CD4-positive, alpha-beta T cell treated with Interleukin-4 for 1 hour (primary cell): Measurements from ENCODE around the gene LRP10.

Experiments used
- DNase-seq, 2 donors: peaks; one replicate each; pipeline ENCODE4 v3.0.0-alpha.2; 2020 to 2022

Gene LRP10

DNA sequence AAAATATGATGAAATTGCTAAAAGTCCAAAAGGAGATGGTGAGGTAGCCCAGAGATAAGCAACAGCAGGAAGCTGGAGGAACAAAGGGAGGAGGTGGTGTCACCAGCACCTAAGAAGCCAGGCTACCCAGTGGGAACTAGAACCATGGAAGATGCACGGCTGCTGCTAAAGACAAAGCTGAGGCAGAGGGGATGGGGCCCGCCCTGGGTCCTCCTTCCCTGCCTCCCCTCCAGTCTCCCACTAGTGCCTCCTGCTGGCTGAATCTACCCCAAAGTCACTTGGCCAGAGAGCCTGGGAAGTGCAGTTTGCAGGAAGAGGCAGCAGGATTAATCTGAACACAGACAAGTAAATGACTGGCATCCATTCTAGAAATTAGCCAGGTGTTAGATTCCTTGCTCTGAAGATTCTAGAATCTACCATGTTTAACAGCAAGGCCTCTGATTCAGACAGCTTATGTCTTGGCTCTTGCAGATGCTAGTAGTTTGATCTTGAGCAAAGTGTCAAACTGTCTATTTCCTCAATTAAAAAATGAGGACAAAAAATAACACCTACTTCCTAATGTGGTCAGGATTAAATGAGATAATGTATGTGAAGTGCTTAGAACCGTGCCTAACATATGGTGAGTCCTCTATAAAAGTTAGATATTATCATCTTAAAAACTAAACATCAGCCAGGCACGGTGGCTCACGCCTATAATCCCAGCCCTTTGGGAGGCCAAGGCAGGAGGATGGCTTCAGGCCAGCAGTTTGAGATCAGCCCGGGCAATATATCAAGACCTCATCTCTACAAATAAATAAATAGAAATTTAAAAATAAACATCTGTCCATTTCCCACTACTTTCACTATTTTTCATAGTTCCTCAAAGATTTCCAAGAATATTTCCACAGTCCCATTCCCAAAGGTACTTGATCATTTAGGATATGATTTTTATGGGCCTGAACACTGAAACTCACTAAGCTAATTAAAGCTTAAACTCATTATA, 5.8 kb upstream of the LRP10 start:
- DNase-seq = no peak

DNA sequence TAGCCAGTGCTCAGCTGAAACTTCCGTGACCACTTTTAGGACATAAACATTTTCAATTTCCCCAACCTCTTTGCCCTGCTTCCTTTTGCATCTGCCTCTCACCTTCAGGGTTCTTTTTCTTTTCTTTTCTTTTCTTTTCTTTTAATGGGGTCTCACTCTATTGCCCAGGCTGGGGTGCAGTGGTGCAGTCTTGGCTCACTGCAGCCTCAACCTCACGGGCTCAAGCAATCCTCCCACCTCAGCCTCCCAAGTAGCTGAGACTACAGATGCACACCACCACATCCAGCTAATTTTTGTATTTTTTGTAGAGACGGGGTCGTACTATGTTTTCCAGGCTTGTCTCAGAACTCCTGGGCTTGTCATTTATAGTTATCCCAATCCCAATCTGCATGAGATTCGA, 4.7 kb upstream of the LRP10 start:
- no peak for DNase-seq

DNA sequence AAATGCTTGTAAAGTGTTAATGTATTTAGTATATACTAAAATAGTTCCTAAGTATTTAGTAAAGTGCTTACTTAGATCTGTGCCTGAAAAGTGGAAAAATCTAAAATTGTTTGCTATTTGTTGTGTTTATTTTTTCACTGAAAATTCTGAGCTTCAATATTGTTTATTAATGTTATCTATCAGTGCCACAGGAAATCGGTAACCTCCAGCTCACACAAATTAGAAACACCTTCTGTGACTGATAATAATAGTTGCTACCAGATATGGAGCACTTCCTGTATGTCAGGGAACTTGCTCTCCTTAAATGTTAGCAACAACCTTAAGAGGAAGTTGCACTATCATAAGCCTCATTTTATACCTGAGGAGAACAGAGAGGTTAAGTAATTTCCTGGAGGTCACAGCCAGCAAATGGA, 723 bp upstream of the LRP10 start:
- peak in 1 of 2 donors; percentile 89 for DNase-seq

DNA sequence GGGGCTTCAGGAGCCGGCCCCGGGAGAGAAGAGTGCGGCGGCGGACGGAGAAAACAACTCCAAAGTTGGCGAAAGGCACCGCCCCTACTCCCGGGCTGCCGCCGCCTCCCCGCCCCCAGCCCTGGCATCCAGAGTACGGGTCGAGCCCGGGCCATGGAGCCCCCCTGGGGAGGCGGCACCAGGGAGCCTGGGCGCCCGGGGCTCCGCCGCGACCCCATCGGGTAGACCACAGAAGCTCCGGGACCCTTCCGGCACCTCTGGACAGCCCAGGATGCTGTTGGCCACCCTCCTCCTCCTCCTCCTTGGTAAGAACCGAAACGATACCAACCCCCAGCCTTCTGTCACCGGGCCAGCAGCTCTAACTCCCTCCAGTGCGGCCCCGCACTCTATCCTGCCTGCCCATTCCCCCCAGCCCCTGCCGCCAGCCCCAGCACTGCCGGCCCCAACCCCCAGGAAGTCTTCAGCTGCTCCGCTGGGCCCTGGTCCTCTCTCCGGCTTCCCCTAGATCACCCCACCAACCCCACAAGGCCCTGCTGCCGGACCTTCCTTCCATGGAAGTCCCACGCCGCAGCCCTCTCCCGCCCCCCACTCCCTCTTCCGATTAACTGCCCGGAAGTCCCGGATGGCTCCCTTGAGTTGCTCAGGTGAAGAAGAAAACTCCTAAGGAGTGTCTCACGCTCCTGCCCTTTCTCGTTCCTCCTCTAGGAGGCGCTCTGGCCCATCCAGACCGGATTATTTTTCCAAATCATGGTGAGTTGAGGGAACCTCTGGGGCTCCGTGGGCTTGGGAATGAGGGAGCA, 693 bp downstream of the LRP10 start:
- peak; percentile 73 to 80 for DNase-seq

DNA sequence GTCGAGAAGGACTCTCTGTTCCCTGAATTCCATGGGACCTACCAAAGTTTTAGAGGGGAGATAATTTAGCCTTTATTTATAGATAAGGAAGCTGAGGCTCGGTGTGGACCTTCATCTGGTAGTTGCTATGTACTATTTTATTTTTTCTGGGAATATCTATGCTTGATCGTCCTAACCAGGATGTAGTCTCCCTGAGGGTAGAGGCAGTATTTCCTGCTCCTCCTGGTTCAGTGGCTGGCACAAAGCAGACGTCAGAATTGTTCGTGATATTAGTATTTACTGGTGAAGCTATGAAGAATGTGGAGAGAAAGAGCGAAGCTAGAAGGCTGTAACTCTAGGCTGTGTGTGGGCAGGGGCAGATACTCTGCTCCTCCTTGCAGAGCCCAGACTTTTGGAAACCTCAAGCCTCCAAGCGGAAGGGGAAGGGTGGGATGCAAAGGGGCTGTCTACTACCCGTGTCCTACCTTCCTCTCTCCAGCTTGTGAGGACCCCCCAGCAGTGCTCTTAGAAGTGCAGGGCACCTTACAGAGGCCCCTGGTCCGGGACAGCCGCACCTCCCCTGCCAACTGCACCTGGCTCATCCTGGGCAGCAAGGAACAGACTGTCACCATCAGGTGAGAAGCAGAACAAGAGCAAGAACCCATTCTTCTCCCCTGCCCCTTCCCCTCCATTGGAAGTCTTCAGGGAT, 1.4 kb downstream of the LRP10 start:
- DNase-seq = no peak

DNA sequence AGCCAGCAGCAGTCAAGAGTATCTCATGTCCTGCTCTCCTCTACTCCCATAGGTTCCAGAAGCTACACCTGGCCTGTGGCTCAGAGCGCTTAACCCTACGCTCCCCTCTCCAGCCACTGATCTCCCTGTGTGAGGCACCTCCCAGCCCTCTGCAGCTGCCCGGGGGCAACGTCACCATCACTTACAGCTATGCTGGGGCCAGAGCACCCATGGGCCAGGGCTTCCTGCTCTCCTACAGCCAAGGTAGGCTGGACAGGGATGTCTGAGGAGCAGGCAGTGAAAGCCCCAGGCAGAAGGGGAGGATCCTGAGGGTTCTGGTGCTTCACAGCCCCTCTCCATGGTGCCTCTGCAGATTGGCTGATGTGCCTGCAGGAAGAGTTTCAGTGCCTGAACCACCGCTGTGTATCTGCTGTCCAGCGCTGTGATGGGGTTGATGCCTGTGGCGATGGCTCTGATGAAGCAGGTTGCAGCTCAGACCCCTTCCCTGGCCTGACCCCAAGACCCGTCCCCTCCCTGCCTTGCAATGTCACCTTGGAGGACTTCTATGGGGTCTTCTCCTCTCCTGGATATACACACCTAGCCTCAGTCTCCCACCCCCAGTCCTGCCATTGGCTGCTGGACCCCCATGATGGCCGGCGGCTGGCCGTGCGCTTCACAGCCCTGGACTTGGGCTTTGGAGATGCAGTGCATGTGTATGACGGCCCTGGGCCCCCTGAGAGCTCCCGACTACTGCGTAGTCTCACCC, 3.6 kb downstream of the LRP10 start:
- DNase-seq = no peak

DNA sequence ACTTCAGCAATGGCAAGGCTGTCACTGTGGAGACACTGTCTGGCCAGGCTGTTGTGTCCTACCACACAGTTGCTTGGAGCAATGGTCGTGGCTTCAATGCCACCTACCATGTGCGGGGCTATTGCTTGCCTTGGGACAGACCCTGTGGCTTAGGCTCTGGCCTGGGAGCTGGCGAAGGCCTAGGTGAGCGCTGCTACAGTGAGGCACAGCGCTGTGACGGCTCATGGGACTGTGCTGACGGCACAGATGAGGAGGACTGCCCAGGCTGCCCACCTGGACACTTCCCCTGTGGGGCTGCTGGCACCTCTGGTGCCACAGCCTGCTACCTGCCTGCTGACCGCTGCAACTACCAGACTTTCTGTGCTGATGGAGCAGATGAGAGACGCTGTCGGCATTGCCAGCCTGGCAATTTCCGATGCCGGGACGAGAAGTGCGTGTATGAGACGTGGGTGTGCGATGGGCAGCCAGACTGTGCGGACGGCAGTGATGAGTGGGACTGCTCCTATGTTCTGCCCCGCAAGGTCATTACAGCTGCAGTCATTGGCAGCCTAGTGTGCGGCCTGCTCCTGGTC, 4.3 kb downstream of the LRP10 start:
- no peak for DNase-seq

DNA sequence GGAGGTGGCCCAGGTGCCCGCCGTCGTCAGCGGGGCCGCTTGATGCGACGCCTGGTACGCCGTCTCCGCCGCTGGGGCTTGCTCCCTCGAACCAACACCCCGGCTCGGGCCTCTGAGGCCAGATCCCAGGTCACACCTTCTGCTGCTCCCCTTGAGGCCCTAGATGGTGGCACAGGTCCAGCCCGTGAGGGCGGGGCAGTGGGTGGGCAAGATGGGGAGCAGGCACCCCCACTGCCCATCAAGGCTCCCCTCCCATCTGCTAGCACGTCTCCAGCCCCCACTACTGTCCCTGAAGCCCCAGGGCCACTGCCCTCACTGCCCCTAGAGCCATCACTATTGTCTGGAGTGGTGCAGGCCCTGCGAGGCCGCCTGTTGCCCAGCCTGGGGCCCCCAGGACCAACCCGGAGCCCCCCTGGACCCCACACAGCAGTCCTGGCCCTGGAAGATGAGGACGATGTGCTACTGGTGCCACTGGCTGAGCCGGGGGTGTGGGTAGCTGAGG, 5.5 kb downstream of the LRP10 start:
- no peak for DNase-seq

DNA sequence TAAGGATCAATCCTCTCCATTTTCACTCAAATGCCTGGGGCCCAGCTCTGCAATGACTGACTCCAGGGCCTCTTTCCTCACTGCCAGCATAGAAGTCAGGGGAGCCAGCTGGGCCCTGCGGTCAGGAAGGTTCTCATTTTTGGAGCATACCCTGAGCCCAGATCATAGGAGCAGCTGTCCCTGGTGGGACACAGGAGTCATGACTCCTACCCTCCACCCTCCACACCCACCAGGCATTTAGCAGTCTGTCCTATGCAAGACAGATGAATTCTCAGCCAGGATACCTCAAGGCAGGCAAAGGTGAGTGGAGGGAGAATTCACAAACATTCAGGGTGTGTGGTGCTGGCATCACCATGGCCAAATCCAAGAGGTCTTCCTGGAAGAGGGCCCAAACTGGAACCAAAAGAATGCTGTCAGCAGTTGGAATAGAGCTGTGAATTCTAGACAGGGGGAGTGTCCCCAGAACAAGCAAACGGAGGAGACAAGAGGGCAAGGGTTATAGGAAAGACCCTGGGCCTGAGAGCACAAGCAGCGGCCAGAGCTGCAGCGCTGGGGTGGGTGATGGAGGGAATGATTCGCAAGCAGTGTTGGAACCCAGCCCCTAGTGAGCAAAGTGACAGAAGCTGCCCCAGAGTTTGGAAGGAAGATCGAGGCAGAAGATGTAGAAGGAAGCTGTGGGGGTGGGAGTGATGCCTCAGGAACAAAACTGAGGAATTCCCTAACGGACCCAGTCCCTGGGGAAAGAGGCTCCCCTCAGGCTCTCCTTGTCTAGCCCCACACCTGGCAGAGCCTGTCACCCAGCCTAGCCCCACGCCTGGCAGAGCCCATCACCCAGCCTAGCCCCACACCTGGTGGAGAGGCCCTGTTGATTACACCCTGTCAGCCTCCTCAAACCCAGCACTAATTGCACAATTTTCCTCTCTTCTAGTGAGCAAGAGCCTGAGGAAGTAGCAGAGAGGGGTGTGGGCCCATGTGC, 7.0 kb downstream of the LRP10 start:
- no peak for DNase-seq

DNA sequence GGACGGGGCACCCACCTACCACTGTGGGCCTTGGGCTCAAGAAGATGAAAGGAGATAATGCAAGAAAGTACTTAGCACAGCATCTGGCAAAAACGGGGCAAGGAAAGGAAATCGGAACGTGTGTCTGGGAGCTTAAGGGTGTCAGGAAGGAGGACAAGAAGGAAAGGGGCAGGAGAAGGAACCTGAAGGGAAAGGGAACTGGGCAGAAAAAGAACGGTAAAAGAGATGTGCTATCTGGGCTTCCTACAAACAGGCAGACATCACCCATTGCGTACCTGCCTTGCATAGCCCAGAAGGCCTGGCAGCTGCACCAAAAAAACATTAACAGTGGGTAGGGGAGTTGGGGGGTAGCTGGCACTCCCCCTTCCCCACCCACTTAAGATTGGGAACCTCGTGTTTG, 10.5 kb downstream of the LRP10 start:
- DNase-seq = no peak

DNA sequence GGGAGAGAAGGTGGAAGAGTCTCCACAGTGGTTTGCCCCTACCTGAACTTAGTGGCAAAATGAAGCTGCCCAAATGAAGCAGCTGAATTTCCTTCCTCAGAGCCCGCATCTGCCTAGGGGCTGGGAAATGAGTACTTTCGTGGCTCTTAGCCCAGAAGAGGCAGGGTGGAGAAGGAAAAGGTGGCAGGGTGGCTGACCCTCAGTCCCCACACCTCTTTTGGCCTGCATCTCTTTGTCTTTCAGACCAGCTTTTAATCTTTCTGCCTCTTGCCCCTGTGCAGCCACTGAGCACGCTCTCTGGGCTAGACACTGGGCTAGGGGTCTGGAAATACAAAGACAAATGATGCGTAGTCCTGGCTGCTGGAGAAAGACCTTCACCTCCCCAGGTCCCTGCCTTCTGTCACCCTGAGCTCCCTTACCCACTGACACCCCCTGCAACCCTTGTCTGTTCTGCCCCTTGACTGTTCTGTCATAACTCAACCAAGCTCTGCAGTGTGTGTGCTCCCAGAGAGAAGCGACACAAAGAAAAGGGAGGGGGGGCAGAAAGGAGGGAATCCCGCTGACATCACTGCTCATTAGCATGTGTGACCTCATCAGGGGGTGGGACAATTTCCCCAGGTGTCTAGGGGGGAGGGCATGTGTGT, 11.1 kb downstream of the LRP10 start:
- DNase-seq = peak; percentile 62

DNA sequence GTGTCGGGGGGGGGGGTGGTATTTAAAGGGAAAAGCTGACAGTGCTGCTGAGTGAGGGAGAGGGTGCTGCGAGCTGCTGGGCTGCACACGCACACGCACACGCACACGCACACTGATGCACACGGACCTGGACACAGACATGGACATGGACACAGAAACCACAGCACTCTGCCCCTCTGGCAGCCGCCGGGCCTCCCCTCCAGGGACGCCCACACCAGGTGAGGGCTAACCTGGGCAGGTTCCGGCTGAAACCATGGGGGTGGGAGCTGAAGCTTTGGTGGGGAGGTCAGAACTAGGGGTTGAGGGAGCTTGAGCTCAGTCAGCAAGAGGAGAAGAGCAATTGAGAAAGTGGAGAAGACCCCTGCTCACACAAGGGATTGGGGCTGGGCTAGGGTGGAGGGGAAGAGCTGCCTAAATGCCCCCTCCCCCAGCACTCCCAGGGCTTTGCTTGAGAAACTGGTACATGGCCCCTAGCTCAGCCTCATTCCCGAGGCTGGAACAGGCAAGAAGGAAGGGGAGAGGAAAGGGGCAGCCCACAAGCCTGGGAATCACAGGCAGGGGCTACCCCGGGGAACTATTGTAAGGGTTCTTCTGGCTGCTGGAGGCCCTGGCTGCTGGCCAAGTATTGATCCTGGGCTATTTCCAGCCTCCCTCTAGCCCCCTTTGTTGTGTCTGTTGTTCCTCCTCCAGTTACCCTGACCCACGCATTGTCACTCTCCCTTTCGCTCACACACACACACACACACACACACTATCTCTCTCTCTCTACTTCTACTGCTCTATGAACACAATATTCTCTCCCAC, 11.8 kb downstream of the LRP10 start, which contains the start of gene REM2:
Gene REM2, plus strand, starts transcription at position 50 of the 804 bp plus-strand sequence. Its CDS starts 66 bp downstream, at position 116.
- no peak for DNase-seq

DNA sequence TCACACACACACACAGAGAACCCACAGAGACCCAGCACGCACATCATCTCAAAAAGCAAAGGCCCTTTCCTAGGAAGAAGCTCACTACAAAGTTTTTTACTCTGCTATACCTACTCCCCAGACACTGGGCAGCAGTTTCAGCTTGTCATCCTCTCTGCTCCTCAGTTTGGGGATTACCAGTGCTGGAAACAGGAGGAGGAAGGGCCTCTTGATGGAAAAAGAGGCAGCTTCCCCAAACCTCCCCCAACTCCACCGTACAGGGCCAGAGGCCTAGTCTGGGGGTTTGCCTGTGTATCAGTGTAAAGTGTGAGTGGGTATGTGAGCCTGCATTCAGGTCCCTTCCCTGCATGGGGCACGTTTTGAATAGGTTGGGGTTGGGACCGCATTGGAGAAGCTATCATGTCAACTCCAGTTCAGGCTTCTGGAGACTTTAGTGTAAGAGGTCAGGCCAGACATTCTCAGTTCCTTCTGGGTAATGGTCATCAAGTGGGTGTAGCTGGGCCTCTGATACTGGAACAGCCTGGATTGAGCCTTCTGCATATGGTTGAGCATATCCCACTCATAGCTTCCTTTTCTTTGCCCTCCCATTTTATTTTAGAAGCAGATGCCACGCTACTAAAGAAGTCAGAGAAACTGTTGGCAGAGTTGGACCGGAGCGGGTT, 12.7 kb downstream of the LRP10 start:
- no peak for DNase-seq

DNA sequence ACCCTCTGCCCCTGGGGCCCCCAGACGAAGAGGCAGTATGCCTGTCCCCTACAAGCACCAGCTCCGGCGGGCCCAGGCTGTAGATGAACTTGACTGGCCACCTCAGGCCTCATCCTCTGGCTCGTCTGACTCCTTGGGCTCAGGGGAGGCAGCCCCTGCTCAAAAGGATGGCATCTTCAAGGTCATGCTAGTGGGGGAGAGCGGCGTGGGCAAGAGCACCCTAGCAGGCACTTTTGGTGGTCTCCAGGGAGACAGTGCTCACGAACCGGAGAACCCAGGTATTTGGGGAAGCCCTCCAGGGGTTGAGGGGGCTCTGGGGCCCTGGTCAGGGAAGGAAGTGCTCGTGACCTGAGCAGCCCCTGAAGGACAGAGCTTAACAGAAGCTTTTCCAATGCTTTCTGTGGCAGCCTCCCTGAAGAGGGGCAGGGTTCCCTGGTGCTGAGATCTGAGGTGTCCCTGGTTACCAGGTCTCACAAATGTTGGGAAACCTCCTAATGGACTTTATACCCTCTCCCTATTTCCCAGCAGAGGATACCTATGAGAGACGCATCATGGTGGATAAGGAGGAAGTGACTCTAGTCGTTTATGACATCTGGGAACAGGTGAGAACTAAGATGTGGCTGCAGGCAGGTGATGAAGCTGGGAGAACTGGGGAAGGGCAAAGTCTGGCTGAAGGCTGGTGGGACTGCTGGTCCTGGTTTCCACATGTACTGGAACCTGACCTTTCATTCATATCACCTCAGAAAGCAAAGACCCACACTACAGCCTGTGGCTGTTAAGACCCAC, 13.4 kb downstream of the LRP10 start:
- no peak for DNase-seq

DNA sequence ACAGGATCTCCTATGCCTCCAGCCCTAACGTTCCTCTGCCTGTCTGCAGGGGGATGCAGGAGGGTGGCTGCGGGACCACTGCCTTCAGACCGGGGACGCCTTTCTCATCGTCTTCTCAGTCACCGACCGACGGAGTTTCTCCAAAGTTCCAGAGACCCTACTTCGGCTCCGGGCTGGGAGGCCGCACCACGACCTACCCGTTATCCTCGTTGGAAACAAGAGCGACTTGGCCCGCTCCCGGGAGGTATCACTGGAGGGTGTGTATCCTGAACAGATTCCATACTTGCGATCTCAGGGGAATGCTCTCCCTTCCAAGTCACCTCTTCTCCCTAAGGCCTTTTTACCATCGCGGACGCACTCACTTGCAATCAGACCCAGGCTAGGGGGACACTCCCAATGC, 14.4 kb downstream of the LRP10 start:
- no peak for DNase-seq

DNA sequence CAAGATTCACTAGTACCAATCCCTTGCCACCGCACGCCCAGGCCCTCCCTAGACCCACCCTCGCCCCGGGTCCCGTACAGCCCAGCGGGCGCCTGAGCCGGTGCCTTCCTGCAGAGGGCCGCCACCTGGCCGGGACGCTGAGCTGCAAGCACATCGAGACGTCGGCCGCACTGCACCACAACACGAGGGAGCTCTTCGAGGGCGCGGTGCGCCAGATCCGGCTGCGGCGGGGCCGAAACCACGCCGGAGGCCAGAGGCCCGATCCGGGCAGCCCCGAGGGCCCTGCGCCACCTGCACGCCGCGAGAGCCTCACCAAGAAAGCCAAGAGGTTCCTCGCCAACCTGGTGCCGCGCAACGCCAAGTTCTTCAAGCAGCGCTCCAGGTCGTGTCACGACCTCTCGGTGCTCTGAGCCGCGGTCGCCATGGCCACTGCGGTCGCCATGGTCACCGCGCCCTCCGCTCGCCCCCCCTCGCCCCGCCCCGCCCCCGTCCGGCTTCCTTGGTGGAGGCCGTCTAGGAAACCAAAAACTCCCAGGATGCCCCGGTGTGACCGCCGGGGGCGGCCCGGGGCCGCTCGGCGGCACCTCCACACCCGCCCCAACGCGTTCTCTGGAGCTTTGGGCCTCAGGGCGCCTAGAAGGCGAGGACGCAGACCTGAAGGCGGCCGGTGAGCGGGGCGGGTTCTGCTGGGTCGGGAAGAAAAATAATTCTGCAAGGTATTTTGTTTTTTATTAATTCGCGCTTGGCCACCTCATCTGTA, 15.1 kb downstream of the LRP10 start:
- DNase-seq = peak; percentile 80 to 87
